Colonic mucosa (tissue), 4 donors: ENCODE data around the gene TNS3. TPM values are rescaled to one million over a fixed set of nuclear protein-coding genes. Genes with fewer than 3 reads are reported as not detected.
A peak's percentile ranks its signal among the peaks of the same experiment; 100 is the strongest.
"Not testable (repeated sequence)": the region's sequence is repeated elsewhere in the genome, so short reads cannot be mapped to it uniquely, and the experiment has no call there.

Experiments used
- DNase-seq: peaks from one replicate; pipeline ENCODE4 v3.0.0-alpha.2; 2020
- H3K27ac ChIP-seq: fragments of 200-600 bp; one replicate; pipeline ENCODE4 v1.8.0; 2021
- H3K27me3 ChIP-seq: fragments of 200-600 bp; one replicate; pipeline ENCODE4 v1.8.0; 2021
- H3K36me3 ChIP-seq: fragments of 200-600 bp; one replicate; pipeline ENCODE4 v1.8.0; 2021
- H3K4me1 ChIP-seq: fragments of 200-600 bp; one replicate; pipeline ENCODE4 v1.8.0; 2021; ENCODE audit warnings: mild to moderate bottlenecking
- H3K4me3 ChIP-seq: fragments of 200-600 bp; one replicate; pipeline ENCODE4 v1.8.0; 2021
- H3K9ac ChIP-seq, 2 donors: one replicate each; pipeline ENCODE4 v1.7.0; 2013; ENCODE audit warnings: control low read depth in 2 of 2, low read depth in 2 of 2, low read length in 2 of 2
- H3K9me3 ChIP-seq: fragments of 200-600 bp; one replicate; pipeline ENCODE4 v1.8.0; 2021
- intact Hi-C: fragments of 100-400 bp; cut with DNase I; formaldehyde crosslinking; loops from one replicate; pipeline ENCODE4 v1.14.1; 2022
- total RNA-seq, 2 donors: library from RNA; stranded (reverse); fragmentation: NEBNext Ultra II Directional in 1 of 2; extraction: Animal tissue kit (Norgen Biotek cat#: 25700) in 1 of 2; gene quantifications; one replicate each; pipeline ENCODE4 v1.2.1, GENCODE V29; 2021
- TF ChIP-seq, protein P1 (sequence below): fragments of 200-600 bp; IDR thresholded peaks from one replicate; pipeline ENCODE4 v1.8.0; 2022; ENCODE audit warnings: antibody characterized with exemption, mild to moderate bottlenecking
- donor health status: healthy.
- donor health status: DM: no; HTN: no; CAD: no.
- donor health status: DM: no; HTN: no; CAD: no.

TNS3 gene
- total RNA-seq, 2 donors from 2014 or later: 41.1 to 58.2 TPM

DNA sequence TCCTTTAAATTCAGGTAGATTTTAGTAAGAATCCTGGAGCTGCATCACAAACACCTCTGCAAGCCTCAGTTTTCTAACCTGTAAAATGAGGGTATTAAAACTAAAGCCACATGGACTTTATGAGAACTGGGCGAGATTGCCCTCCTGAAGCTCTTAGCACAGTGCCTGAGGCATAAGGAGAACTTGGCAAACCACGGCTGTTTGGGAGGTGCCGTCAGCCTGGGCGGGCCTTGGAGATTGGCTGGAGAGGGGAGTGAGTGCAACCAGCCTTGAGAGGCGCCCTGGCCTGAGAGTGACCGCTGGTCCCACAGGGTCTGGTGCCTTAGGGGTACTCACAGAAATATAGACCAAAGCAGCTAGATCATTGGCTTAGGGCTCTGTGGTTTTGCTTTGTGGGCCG is 5.4 kb upstream of the TNS3 start:
- no peaks in the 10 kb centered on the region for H3K9me3 ChIP-seq
- H3K36me3 ChIP-seq: no peaks in the 10 kb centered on the region
- TF ChIP-seq, protein P1, sequence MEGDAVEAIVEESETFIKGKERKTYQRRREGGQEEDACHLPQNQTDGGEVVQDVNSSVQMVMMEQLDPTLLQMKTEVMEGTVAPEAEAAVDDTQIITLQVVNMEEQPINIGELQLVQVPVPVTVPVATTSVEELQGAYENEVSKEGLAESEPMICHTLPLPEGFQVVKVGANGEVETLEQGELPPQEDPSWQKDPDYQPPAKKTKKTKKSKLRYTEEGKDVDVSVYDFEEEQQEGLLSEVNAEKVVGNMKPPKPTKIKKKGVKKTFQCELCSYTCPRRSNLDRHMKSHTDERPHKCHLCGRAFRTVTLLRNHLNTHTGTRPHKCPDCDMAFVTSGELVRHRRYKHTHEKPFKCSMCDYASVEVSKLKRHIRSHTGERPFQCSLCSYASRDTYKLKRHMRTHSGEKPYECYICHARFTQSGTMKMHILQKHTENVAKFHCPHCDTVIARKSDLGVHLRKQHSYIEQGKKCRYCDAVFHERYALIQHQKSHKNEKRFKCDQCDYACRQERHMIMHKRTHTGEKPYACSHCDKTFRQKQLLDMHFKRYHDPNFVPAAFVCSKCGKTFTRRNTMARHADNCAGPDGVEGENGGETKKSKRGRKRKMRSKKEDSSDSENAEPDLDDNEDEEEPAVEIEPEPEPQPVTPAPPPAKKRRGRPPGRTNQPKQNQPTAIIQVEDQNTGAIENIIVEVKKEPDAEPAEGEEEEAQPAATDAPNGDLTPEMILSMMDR: no peak
- intact Hi-C loops: loop anchor here (10.0 kb wide), 1 partner anchor 143 kb away; no protein-coding TSS in a partner anchor
- no peak overlapping the region for H3K27ac ChIP-seq
- no peak for DNase-seq
- H3K9ac ChIP-seq: peak overlapping the region in 1 of 2 donors; percentile 19
- H3K27me3 ChIP-seq: no peaks in the 10 kb centered on the region
- peaks cover 4% of the 10 kb centered on the region for H3K4me1 ChIP-seq
- no peak overlapping the region for H3K4me3 ChIP-seq

DNA sequence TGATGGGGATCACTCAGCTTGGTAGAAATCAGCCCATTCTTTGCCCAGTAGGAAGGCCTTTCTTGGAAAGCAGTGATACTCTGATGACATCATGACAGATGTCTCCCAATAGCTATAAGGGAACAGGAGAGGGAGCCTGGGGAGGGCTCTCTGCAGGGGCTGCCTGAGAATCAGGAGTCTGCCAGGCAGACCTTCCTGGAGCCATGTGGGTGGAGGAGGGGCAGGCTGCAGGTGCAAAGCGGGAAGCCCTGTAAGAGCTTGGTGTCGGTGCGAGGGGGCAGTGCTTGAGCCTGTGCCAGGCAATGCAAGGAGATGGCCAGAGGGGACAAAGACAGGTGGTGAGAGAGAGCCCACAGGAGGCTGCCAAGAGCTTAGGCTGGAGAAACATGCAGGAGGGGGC is 5.0 kb upstream of the TNS3 start:
- Histone ChIP-seq H3K9ac (peak overlapping the region in 1 of 2 donors; percentile 19), H3K4me3 (no peak overlapping the region), H3K4me1 (peaks cover 4% of the 10 kb centered on the region), H3K9me3 (no peaks in the 10 kb centered on the region), H3K27ac (no peak overlapping the region), H3K36me3 (no peaks in the 10 kb centered on the region), H3K27me3 (no peaks in the 10 kb centered on the region)
- no peak for DNase-seq
- intact Hi-C loops: loop anchor here (10.0 kb wide), 1 partner anchor 142 kb away; no protein-coding TSS in a partner anchor
- TF ChIP-seq, protein P1: no peak

DNA sequence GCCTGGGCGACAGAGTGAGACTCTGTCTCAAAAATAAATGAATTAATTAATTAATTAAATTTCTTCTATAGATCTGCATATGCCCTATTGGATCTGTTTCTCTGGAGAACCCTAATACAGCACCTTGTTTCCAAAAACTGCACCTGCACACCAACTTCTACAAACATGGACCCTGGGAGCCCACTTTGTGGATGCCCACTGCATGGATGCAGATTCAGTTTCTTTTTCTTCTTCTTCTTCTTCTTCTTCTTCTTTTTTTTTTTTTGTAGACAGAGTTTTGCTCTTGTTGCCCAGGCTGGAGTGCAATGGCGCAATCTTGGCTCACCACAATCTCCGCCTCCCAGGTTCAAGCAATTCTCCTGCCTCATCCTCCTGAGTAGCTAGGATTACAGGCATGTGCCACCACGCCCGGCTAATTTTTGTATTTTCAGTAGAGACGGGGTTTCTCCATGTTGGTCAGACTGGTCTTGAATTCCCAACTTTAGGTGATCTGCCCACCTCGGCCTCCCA is 4.3 kb upstream of the TNS3 start:
- DNase-seq, H3K4me3 ChIP-seq, H3K27me3 ChIP-seq, H3K4me1 ChIP-seq, H3K27ac ChIP-seq, H3K9me3 ChIP-seq, H3K9ac ChIP-seq, H3K36me3 ChIP-seq: not testable (repeated sequence)
- intact Hi-C loops: loop anchor here (10.0 kb wide), 1 partner anchor 141 kb away; no protein-coding TSS in a partner anchor

DNA sequence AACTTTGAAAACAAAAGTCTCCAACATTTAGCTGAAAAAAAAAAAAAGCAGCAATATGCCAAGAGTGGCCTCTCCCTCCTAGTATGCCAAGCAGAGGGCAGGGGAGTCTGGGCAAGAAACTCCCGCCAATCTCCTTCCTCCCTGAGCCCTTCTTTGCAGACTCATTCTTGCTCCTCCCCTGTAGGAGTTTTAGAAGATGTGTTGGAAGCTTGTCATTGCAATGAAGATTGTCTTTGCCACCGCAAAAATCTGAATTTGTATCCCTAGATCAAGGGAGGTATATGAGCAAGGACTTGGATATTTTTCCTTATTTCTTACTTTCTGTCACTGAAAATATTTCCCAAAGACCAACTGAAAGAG is 2.6 kb upstream of the TNS3 start:
- TF ChIP-seq, protein P1: no peak
- H3K36me3 ChIP-seq: no peaks in the 10 kb centered on the region
- H3K9ac ChIP-seq: no peak overlapping the region
- no peak overlapping the region for H3K4me3 ChIP-seq
- no peak overlapping the region for H3K27ac ChIP-seq
- no peaks in the 10 kb centered on the region for H3K27me3 ChIP-seq
- DNase-seq: no peak
- peaks cover 7% of the 10 kb centered on the region for H3K4me1 ChIP-seq
- no peaks in the 10 kb centered on the region for H3K9me3 ChIP-seq
- intact Hi-C loops: loop anchor here (10.0 kb wide), 1 partner anchor 140 kb away; no protein-coding TSS in a partner anchor

DNA sequence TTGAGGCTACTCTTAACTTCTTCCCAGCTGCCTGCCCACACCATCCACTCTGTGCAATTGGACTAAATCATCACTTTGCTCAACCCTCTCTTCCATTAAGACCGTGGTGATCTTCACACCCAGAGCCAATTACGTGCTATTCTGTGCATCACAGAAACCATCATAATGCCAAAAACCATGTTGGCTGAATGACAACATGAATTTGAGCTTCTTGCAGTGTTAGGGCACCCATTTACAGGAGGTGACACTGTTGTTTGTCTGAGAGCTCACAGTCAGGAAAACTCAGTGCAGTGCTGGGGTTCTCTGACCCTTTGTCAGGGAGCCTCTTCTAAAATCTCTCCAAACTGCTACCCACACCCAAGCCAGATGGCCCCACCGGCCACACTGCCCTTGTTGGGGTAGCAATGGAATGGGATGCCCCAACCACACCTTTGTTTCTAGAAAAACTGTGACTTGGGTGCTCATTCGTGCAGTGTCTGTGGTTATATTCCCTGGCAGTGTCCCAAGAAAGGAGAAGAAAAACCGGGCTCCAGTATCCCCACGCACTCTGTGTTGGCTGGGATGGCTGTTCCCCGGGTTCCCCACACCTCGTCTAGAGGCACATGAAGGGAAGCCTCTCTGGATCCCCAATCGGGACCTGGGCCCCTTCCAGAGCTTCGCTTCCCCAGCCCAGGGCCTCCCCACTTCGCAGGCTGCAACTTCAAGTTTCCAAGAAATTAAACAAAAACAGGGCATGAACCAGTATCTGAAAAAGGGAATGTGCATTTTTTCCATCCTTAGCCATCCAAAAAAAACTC is 2.0 kb upstream of the TNS3 start:
- intact Hi-C loops: loop anchor here (10.0 kb wide), 1 partner anchor 139 kb away; no protein-coding TSS in a partner anchor

More for the DNA sequence above, 2.0 kb upstream of the TNS3 start:
- Histone ChIP-seq H3K36me3 (no peaks in the 10 kb centered on the region), H3K4me3 (no peak overlapping the region), H3K27me3 (no peaks in the 10 kb centered on the region), H3K9ac (no peak overlapping the region), H3K27ac (no peak overlapping the region), H3K4me1 (peaks cover 7% of the 10 kb centered on the region), H3K9me3 (no peaks in the 10 kb centered on the region)
- no peak for DNase-seq
- TF ChIP-seq, protein P1: no peak
